Measurements from ENCODE around the gene SETD5. TPM values are rescaled to one million over a fixed set of nuclear protein-coding genes. Genes with fewer than 3 reads are reported as not detected.

The SETD5 gene
- total RNA-seq, 4 donors from 2014 or later = 84.0 to 158 (median 114) TPM

GRCh38 chr3:9468460-9468859 lies 71.0 kb downstream of the SETD5 start:
- intact Hi-C loops (cut with DNase I) = no loop called here
- 88 to 89% methylated on average over 7 of the region's 7 CpGs for WGBS, 2 donors
- TF ChIP-seq POLR2A (IDR thresholded peaks at IDR 0.05) = no peak
- no peak for TF ChIP-seq CTCF (IDR thresholded peaks at IDR 0.05)

GRCh38 chr3:9469986-9470385 lies 72.6 kb downstream of the SETD5 start:
- H3K9me3 ChIP-seq = no peaks in the 10 kb centered on the region
- peaks cover 89 to 90% of the 10 kb centered on the region in 2 donors for H3K36me3 ChIP-seq
- no peak for DNase-seq
- no peak overlapping the region for H3K27ac ChIP-seq
- no peak overlapping the region for H3K4me3 ChIP-seq (replicated peaks in 1 of 3)
- no peaks in the 10 kb centered on the region for H3K27me3 ChIP-seq
- H3K4me1 ChIP-seq = no peaks in the 10 kb centered on the region
- 93 to 94% methylated on average over 3 of the region's 3 CpGs for WGBS, 2 donors
- TF ChIP-seq CTCF (IDR thresholded peaks at IDR 0.05) (no peak), POLR2A (IDR thresholded peaks at IDR 0.05) (no peak)
- intact Hi-C loops (cut with DNase I) = no loop called here

More at GRCh38 chr3:9468460-9468859, 71.0 kb downstream of the SETD5 start:
- no peak for DNase-seq
- H3K27ac ChIP-seq = no peak overlapping the region
- H3K4me3 ChIP-seq (replicated peaks in 1 of 3) = no peak overlapping the region
- no peaks in the 10 kb centered on the region for H3K4me1 ChIP-seq
- peaks cover 87 to 89% of the 10 kb centered on the region in 2 donors for H3K36me3 ChIP-seq
- no peaks in the 10 kb centered on the region for H3K9me3 ChIP-seq
- H3K27me3 ChIP-seq = no peaks in the 10 kb centered on the region

- Histone ChIP-seq H3K4me1 (no peaks in the 10 kb centered on the region), H3K4me3 (replicated peaks in 1 of 3) (no peak overlapping the region), H3K9me3 (no peaks in the 10 kb centered on the region), H3K27me3 (no peaks in the 10 kb centered on the region), H3K36me3 (peaks cover 81 to 87% of the 10 kb centered on the region in 2 donors), H3K27ac (no peak overlapping the region)
- intact Hi-C loops (cut with DNase I) = no loop called here
- no peak for DNase-seq
- TF ChIP-seq CTCF (IDR thresholded peaks at IDR 0.05) (no peak), POLR2A (IDR thresholded peaks at IDR 0.05) (no peak)
These were observed 76.2 kb downstream of the SETD5 start for GRCh38 chr3:9473496-9474065.

GRCh38 chr3:9474482-9474881 lies 77.1 kb downstream of the SETD5 start:
- WGBS, 2 donors = 92 to 98% methylated on average over 6 of the region's 6 CpGs
- no peak for DNase-seq
- Histone ChIP-seq H3K4me3 (replicated peaks in 1 of 3) (no peak overlapping the region), H3K4me1 (no peaks in the 10 kb centered on the region), H3K27ac (no peak overlapping the region), H3K9me3 (no peaks in the 10 kb centered on the region), H3K36me3 (peaks cover 84 to 86% of the 10 kb centered on the region in 2 donors), H3K27me3 (no peaks in the 10 kb centered on the region)
- intact Hi-C loops (cut with DNase I) = no loop called here
- TF ChIP-seq CTCF (IDR thresholded peaks at IDR 0.05) = no peak
- no peak for TF ChIP-seq POLR2A (IDR thresholded peaks at IDR 0.05)

GRCh38 chr3:9476935-9477334 lies 79.5 kb downstream of the SETD5 start:
- Histone ChIP-seq H3K4me1 (no peaks in the 10 kb centered on the region), H3K4me3 (replicated peaks in 1 of 3) (no peak overlapping the region), H3K9me3 (no peaks in the 10 kb centered on the region), H3K36me3 (peaks cover 73 to 82% of the 10 kb centered on the region in 2 donors), H3K27me3 (no peaks in the 10 kb centered on the region), H3K27ac (no peak overlapping the region)
- intact Hi-C loops (cut with DNase I) = no loop called here
- TF ChIP-seq POLR2A (IDR thresholded peaks at IDR 0.05) (no peak), CTCF (IDR thresholded peaks at IDR 0.05) (no peak)
- no peak for DNase-seq
- WGBS, 2 donors = 94 to 95% methylated on average over 5 of the region's 5 CpGs
